ENCODE data around the gene SPIB.

DNA sequence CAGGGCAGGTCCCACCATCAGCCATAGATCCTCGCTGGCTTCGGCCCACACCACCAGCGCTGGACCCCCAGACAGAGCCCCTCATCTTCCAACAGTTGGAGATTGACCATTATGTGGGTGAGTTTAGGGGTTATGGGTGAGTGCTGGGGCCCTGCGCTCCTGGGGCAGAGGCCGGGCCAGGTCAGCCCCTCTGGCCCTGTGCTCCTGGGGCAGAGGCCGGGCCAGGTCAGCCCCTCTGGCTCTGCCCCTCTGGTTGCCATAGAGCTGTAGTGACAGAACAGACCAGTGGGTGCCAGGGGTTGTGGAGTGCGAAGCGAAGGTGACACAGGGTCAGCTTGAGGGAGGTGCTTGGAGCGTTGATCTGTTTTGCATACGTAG is 19.4 kb upstream of the SPIB start:
- TF ChIP-seq POLR2A (IDR thresholded peaks at IDR 0.05) (no peak), POLR2AphosphoS5 (IDR thresholded peaks at IDR 0.05) (no peak)
- TF ChIP-seq, protein P1, sequence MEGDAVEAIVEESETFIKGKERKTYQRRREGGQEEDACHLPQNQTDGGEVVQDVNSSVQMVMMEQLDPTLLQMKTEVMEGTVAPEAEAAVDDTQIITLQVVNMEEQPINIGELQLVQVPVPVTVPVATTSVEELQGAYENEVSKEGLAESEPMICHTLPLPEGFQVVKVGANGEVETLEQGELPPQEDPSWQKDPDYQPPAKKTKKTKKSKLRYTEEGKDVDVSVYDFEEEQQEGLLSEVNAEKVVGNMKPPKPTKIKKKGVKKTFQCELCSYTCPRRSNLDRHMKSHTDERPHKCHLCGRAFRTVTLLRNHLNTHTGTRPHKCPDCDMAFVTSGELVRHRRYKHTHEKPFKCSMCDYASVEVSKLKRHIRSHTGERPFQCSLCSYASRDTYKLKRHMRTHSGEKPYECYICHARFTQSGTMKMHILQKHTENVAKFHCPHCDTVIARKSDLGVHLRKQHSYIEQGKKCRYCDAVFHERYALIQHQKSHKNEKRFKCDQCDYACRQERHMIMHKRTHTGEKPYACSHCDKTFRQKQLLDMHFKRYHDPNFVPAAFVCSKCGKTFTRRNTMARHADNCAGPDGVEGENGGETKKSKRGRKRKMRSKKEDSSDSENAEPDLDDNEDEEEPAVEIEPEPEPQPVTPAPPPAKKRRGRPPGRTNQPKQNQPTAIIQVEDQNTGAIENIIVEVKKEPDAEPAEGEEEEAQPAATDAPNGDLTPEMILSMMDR (IDR thresholded peaks at IDR 0.05 in 8 of 11, conservative IDR thresholded peaks at IDR 0.05 in 3 of 11) = no peak
